HUES64 (cell line): Measurements from ENCODE around the gene COMP. TPM values are rescaled to one million over a fixed set of nuclear protein-coding genes. Genes with fewer than 3 reads are reported as not detected.

Source experiments
- H3K27ac ChIP-seq: 2 replicates; pipeline ENCODE4 v1.7.0; 2013; ENCODE audit warnings: low read depth, low read length, inconsistent platforms
- H3K27me3 ChIP-seq: 2 replicates; pipeline ENCODE4 v1.6.1; 2013; ENCODE audit warnings: mild to moderate bottlenecking, low read length; ENCODE audit not compliant: insufficient read depth
- H3K36me3 ChIP-seq: 2 replicates; pipeline ENCODE4 v1.6.1; 2013; ENCODE audit warnings: mild to moderate bottlenecking, low read length; ENCODE audit not compliant: insufficient read depth
- H3K4me1 ChIP-seq: 2 replicates; pipeline ENCODE4 v1.6.1; 2013; ENCODE audit warnings: mild to moderate bottlenecking, low read length, moderate library complexity; ENCODE audit not compliant: insufficient read depth
- H3K4me3 ChIP-seq: 2 replicates; pipeline ENCODE4 v1.5.1; 2013; ENCODE audit warnings: mild to moderate bottlenecking, low read length, moderate library complexity
- H3K9ac ChIP-seq: 2 replicates; pipeline ENCODE4 v1.6.1; 2013; ENCODE audit warnings: mild to moderate bottlenecking, low read depth, low read length
- H3K9me3 ChIP-seq: 2 replicates; pipeline ENCODE4 v1.6.1; 2013; ENCODE audit warnings: low read depth, low read length; ENCODE audit not compliant: insufficient read depth
- WGBS: fragments of 150-250, 120-280 bp; methylation state at CpG from one replicate; pipeline ENCODE4 v1.1.7; 2013; ENCODE audit warnings: missing lambda C conversion rate; 5-methylcytosine and 5-hydroxymethylcytosine counted together
- polyA plus RNA-seq, 2 experiments: library from polyadenylated mRNA; stranded (reverse); fragments of 50-300 nt; gene quantifications; one replicate each; pipeline ENCODE4 v1.2.3, GENCODE V29; 2013

COMP gene
- not detected for polyA plus RNA-seq (2013, experiment 1 of 2)
- not detected for polyA plus RNA-seq (2013, experiment 2 of 2)

DNA sequence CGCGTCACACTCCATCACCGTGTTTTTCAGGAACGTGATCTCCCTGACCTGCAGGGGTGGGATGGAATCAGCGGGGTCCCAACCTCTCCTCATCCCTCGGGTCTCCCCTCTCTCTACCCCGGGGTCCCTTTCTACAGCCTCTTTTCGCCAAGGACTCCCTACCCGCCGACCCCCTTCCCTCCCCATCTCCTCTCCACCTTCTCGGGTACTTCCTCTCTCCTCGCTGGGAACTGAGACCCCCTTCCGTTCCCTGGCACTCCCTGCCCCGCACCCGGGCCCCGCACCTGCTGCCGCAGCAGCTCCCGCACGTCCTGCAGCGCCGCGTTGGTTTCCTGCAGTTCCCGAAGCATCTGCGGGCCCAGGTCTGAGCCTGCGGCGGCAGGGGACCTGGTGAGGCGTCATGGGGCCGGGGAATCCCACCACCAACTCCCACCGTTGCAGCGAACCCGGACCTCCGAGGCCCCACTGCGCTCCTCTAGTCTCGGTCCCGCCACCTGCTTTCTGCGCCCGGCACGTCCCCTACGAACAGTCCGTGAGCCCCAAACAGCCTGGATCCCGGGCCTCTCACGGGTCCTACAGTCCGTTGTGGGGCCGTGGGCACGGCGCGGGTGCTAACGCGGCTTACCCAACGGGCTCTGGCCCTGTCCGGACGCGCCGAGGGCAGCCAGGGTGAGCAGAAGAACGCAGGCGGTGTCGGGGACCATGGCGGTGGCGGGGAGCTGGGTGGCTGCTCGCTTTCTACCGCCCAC, at the start of gene COMP:
Gene COMP, minus strand, starts transcription at position 740 of the 749 bp plus-strand sequence. Its CDS starts 36 bp downstream, at position 704.
- H3K4me3 ChIP-seq: peak within 1 kb of the TSS; percentile 54

DNA sequence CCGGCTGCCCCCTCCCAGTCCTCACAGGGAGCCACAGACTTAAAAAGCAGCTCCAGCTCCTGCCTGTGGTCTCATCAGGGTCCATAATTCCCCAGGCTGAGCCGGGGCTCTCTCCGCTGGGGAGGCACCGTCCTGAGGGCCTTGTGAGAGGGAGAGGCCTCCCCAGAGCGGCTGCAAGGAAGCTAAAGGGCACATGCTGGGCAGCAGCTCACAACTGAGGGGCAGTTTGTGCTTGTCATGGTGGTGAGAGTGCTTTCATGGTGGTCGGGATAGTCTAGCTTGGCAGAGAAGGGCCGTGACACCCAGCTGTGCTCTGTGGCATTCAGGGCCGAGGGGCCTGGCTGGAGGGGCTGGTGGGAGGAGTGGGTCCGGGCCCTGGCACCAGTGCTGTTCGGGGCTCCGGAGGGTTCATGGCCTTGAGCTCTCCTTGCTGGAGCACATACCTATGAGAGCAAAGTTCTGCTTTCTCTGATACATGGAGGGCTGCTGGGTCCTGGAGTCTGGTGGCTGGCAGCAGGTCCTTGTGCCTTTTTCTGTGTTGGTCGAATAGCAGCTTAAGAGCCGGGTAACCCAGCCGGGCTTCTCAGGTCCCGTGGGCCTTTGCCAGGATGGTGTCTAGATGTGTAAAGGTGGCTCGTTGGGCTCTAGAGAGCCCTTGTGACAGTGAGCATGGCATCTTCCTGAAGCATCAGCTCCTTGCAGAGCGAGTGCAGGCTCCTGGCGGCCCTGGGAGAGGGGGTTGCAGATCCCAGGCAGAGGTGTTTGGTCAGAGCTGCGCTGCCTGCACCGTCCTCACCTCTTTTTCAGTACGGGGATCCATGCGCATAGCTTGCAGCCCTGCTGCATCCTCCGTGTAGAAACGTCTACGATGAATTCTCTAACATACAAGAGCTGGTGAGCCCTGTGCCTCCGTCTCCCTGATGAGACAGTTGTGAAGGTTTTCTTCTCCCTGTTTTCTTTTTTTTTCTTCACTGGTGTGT, 49.5 kb upstream of the COMP start:
- no peaks in the 10 kb centered on the region for H3K27me3 ChIP-seq
- no peak overlapping the region for H3K27ac ChIP-seq
- peaks cover 8% of the 10 kb centered on the region for H3K4me1 ChIP-seq
- H3K4me3 ChIP-seq: no peak overlapping the region
- no peaks in the 10 kb centered on the region for H3K9me3 ChIP-seq
- no peak overlapping the region for H3K9ac ChIP-seq
- 88% methylated on average over 26 of the region's 26 CpGs for WGBS
- H3K36me3 ChIP-seq: peaks cover 23% of the 10 kb centered on the region

More for the DNA sequence above, at the start of gene COMP:
- Histone ChIP-seq H3K4me1 (no peaks in the 10 kb centered on the region), H3K9ac (no peak within 1 kb of the TSS; the same call in 1 of the 2 replicates), H3K36me3 (no peaks in the 10 kb centered on the region), H3K27ac (no peak within 1 kb of the TSS), H3K27me3 (peaks cover 99% of the 10 kb centered on the region), H3K9me3 (no peaks in the 10 kb centered on the region)
- 6% methylated on average over 61 of the region's 61 CpGs for WGBS

DNA sequence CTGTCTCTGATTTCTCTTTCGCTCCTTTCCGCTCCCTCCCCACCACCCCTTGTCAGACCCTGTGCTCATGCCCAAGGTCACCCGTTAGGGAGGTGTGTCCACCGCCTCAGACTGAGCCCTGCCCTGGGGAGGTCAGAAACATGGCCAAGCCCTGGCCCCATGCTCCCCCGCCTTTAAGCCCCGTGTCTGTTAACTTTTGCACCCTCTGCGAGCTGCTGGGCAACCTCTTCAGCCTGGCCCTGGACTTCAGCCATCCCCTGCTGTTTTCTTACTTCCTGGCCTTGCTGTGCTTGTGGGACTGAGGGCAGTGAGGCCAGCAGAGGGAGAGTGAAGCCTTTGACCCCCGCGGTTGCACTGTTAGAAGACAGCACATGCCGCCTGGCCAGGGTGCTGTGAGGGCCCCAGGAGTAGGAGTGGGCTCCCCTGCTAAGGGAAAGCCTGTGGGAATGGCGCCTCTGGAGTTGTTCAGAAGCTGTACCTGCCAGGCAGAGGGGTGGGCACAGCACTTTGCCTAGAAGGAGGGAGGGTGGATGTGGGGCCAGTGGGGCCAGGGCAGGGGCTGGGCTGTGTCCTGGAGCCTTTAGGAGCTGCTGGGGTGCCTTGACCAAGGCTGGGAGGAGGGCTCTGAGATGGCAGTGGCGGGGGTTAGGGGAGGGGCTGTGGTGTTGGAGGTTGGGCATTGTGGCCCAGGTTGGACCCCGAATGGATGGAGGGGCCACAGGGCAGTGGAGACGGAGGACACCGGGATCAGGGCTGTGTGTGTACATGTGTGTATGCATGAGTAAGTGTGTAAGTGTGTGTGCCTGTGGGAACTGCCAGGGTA, 48.6 kb upstream of the COMP start:
- Histone ChIP-seq H3K27ac (no peak overlapping the region), H3K9ac (no peak overlapping the region), H3K9me3 (no peaks in the 10 kb centered on the region), H3K36me3 (peaks cover 28% of the 10 kb centered on the region), H3K4me3 (no peak overlapping the region), H3K27me3 (no peaks in the 10 kb centered on the region), H3K4me1 (peaks cover 8% of the 10 kb centered on the region)
- WGBS: 84% methylated on average over 15 of the region's 15 CpGs

DNA sequence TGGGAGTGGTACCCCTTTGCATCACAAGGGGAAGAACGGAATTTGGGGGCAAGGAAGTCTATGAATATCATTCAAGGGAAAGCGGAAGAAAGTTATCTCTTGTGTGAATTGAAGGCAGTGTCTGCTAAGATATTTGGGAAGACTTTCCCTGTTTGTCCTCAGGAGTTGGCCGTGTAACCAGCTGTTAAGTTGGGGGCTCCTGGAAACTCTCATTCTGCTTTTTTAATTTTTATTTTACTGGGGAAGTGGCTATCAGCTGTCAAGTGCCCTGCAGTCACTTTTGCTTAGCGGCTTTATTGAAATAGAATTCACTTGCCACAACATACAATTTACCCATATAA, 43.5 kb upstream of the COMP start:
- H3K4me1 ChIP-seq: peaks cover 12% of the 10 kb centered on the region
- H3K9me3 ChIP-seq: no peaks in the 10 kb centered on the region
- WGBS: 79% methylated on average over 4 of the region's 4 CpGs
- H3K27me3 ChIP-seq: peaks cover 6% of the 10 kb centered on the region; the same call in 1 of the 2 replicates
- H3K4me3 ChIP-seq: no peak overlapping the region
- no peak overlapping the region for H3K27ac ChIP-seq
- H3K36me3 ChIP-seq: peaks cover 28% of the 10 kb centered on the region
- H3K9ac ChIP-seq: no peak overlapping the region

DNA sequence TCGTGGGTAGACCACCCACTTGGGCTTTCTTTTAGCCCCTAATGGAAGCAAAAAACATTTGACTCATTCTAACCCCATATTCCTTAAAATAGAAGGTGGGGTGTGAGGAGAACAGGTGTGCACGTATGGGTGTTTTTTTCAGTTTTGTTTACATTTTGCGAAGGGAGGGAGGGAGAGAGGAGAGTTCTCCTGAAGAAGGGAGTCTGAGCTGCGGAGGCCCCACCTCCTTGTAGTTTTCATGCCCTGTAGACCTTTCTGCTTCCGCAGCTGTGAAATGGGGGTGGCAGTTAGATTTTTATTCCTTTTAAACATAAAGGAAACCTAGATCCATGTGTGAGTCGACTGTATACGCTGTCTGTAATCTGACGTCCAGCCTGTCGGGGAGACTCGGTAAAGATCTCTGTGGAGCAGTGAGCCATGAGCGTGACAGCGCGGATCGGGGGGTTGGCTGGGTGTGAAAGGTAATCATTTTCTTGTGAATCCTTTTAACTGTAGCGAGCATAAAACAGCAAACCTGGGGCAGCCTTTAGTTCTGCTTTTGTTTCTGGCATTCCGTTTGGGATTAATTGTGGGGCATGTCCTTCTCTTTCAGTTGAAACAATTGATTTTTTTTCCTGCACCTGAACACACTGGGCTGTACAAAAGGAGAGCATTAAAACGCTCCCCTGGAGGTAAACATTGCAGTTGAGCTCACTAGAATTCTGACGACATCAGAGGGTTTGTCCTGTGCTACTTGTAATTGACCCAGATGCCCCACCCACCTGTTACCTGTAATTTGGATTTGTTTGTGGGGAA, 42.9 kb upstream of the COMP start:
- WGBS: 46% methylated on average over 18 of the region's 18 CpGs
- no peaks in the 10 kb centered on the region for H3K9me3 ChIP-seq
- peaks cover 28% of the 10 kb centered on the region for H3K36me3 ChIP-seq
- H3K4me1 ChIP-seq: peaks cover 9% of the 10 kb centered on the region
- H3K4me3 ChIP-seq: peak overlapping the region; percentile 69
- no peak overlapping the region for H3K9ac ChIP-seq
- peaks cover 6% of the 10 kb centered on the region; the same call in 1 of the 2 replicates for H3K27me3 ChIP-seq
- H3K27ac ChIP-seq: peak overlapping the region; percentile 25; the same call in 1 of the 2 replicates

DNA sequence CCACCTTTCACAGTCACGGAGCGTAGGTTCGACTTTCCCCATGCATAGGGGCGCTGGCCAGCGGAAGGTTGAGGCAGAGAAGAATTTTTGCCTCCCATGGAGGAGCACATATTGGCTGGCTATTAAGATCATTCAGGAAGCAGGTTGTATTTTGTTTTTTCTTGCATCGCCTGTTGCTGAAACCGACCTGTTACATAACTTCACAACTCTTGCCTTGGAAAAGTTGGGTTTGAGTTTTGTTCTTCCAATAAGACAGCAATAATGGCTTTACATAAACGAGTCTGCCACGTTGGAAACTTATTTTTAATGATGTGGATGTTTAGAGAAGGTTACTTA, 42.0 kb upstream of the COMP start:
- Histone ChIP-seq H3K27me3 (peaks cover 8% of the 10 kb centered on the region; the same call in 1 of the 2 replicates), H3K9me3 (no peaks in the 10 kb centered on the region), H3K4me3 (peak overlapping the region; percentile 69), H3K4me1 (peaks cover 9% of the 10 kb centered on the region), H3K9ac (peak overlapping the region; percentile 87), H3K27ac (no peak overlapping the region), H3K36me3 (peaks cover 24% of the 10 kb centered on the region)
- 14% methylated on average over 9 of the region's 9 CpGs for WGBS

DNA sequence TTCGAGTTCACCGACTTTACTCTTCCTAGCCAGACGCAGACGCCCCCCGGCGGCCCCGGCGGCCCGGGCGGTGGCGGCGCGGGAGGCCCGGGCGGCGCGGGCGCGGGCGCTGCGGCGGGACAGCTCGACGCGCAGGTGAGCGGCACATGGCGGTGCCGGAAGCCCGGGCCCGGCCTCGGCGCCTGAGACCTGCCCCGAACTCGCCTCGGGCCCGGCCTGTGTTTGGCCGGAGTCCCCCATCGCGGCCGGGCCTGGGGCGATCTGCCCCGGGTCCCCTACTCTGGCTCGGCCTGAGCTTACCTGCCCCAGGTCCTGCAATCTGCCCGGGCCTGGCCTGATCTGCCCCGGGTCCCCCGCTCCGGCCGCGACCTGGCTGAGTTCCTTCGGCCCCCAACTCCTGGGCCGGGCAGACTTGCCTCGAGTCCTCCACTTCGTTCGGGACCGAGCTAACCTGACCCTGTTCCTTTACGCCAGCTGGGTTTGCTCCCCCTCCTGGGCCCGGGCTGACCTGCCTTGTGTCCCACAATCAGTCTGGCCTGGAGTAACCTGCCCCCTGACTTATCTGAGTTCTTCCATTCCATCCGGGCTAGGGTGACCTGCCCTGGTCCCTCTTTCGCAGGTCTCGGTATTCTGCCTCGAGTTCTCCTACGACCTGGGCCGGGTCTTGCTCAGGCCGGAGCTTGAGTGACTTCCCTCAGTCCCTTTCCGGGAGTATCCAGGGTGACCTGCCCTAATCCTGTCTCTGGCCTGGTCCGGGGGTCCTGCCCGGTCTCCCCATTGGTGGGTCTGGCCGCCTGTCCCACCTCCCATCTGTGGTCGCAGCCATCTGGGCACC, 41.4 kb upstream of the COMP start:
- H3K9me3 ChIP-seq: no peaks in the 10 kb centered on the region
- peak overlapping the region; percentile 69 for H3K4me3 ChIP-seq
- peaks cover 9% of the 10 kb centered on the region for H3K4me1 ChIP-seq
- H3K27ac ChIP-seq: peak overlapping the region; percentile 65; the same call in 1 of the 2 replicates
- H3K27me3 ChIP-seq: peaks cover 8% of the 10 kb centered on the region; the same call in 1 of the 2 replicates
- WGBS: 1% methylated on average over 69 of the region's 69 CpGs
- H3K36me3 ChIP-seq: peaks cover 18% of the 10 kb centered on the region
- H3K9ac ChIP-seq: peak overlapping the region; percentile 87

DNA sequence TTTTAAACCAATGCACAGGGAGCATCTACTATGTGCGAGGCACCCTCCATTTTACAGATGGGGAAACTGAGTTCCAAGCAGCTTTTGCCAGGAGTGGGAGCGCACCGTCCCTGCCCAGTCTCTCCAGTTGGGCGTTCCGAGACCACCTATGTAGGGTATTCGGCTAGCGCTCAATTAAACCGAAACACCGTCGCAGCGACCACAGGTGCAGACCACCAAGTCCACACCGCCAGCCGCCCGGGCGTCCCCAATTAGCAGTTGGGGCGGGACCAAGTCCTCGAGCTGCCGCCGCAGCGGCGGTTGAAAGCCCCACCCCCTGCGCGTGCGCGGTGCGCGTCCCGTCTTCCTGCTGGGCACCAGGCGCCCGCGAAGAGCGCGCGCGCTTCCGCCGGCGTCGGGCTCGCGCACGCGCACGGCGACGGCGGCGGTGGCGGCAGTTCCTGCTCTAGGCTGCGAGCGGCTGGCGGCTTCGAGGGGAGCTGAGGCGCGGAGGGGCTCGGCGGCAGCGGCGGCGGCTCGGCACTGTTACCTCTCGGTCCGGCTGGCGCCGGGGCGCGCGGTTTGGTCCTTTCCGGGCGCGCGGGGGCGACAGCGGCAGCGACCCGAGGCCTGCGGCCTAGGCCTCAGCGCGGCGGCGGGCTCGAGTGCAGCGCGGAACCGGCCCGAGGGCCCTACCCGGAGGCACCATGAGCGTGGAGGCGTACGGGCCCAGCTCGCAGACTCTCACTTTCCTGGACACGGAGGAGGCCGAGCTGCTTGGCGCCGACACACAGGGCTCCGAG, 40.6 kb upstream of the COMP start, which contains the start of gene UPF1:
Gene UPF1, plus strand, starts transcription at position 436 of the 782 bp plus-strand sequence. Its CDS starts 251 bp downstream, at position 687.
- WGBS: 2% methylated on average over 96 of the region's 96 CpGs
- Histone ChIP-seq H3K27me3 (peaks cover 8% of the 10 kb centered on the region; the same call in 1 of the 2 replicates), H3K4me3 (peak within 1 kb of the TSS; percentile 69), H3K9ac (peak within 1 kb of the TSS; percentile 87), H3K9me3 (no peaks in the 10 kb centered on the region), H3K27ac (peak within 1 kb of the TSS; percentile 65; the same call in 1 of the 2 replicates), H3K36me3 (peaks cover 14% of the 10 kb centered on the region), H3K4me1 (peaks cover 9% of the 10 kb centered on the region)

DNA sequence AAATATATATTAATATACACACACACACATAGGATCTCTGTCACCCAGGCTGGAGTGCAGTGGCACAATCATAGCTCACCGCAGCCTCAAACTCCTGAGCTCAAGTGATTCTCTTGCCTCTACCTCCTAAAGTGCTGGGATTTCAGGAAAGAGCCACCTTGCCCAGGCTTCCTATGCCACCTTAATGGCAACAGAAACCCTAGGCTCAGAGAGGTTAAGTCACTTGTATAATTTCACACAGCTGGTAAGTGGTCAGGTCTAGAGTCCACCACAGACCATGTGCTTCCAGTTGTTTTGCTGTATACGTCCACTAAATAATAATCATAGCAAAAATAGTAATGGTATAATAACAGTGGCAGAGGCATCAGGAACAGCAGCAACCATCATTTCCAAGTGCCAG, 39.4 kb upstream of the COMP start:
- Histone ChIP-seq H3K27me3 (peaks cover 8% of the 10 kb centered on the region; the same call in 1 of the 2 replicates), H3K9me3 (peaks cover 5% of the 10 kb centered on the region; the same call in 1 of the 2 replicates), H3K4me1 (peaks cover 9% of the 10 kb centered on the region), H3K27ac (no peak overlapping the region), H3K4me3 (no peak overlapping the region), H3K36me3 (peaks cover 4% of the 10 kb centered on the region; the same call in 1 of the 2 replicates), H3K9ac (no peak overlapping the region)
- 97% methylated on average over 1 of the region's 2 CpGs for WGBS
